ENCODE data around the gene RCC2. TPM values are rescaled to one million over a fixed set of nuclear protein-coding genes. Genes with fewer than 3 reads are reported as not detected.

RCC2 gene
- total RNA-seq, 1 experiment from 2014 or later = 82.7 TPM

- no peak overlapping the region for H3K4me3 ChIP-seq (ENCODE audit: low read length)
- peaks cover 4% of the 10 kb centered on the region for H3K4me1 ChIP-seq (ENCODE audit: insufficient read depth, low read length)
- no peaks in the 10 kb centered on the region for H3K36me3 ChIP-seq (ENCODE audit: low read depth, low read length)
- no peaks in the 10 kb centered on the region for H3K9me2 ChIP-seq (replicated peaks; ENCODE audit: low read length)
- intact Hi-C loops (cut with micrococcal nuclease) = no loop called here
- DNase-seq = no peak
- no peaks in the 10 kb centered on the region for H3K9me3 ChIP-seq (ENCODE audit: low read length)
- no peak for ATAC-seq
- BruUV-seq (replicated peaks) = no TSS peak
- H3K9ac ChIP-seq (ENCODE audit: low read length) = no peak overlapping the region
- no peaks in the 10 kb centered on the region for H3F3A ChIP-seq (ENCODE audit: low read length, unreplicated experiment)
- no peaks in the 10 kb centered on the region for H3K27me3 ChIP-seq (ENCODE audit: low read length)
- no peak overlapping the region for H2AFZ ChIP-seq (ENCODE audit: low read length)
- no peaks in the 10 kb centered on the region for H3K79me2 ChIP-seq (ENCODE audit: low read length)
- no peaks in the 10 kb centered on the region for H4K20me1 ChIP-seq (ENCODE audit: low read length)
- no peak overlapping the region for H3K4me2 ChIP-seq (ENCODE audit: low read length)
- POLR2A ChIA-PET (ENCODE audit: unreplicated experiment) = no interaction called here
- no peak overlapping the region for H3K27ac ChIP-seq (ENCODE audit: low read length)
- TF ChIP-seq EZH2phosphoT487 (IDR thresholded peaks at IDR 0.05; ENCODE audit: borderline replicate concordance, low read length) (no peak), CTCF (conservative IDR thresholded peaks at IDR 0.05; ENCODE audit: low read depth, low read length) (no peak), EZH2 (IDR thresholded peaks at IDR 0.05; ENCODE audit: low read length, unreplicated experiment) (no peak)
- CTCF ChIA-PET = no interaction called here
Observed at GRCh38 chr1:17363771-17364170, 75.7 kb downstream of the RCC2 start.

- Histone ChIP-seq H3K4me2 (ENCODE audit: low read length) (no peak overlapping the region), H3K9ac (ENCODE audit: low read length) (no peak overlapping the region), H3F3A (ENCODE audit: low read length, unreplicated experiment) (no peaks in the 10 kb centered on the region), H3K27ac (ENCODE audit: low read length) (no peak overlapping the region), H3K9me2 (replicated peaks; ENCODE audit: low read length) (no peaks in the 10 kb centered on the region), H3K9me3 (ENCODE audit: low read length) (no peaks in the 10 kb centered on the region), H2AFZ (ENCODE audit: low read length) (no peak overlapping the region), H4K20me1 (ENCODE audit: low read length) (no peaks in the 10 kb centered on the region), H3K27me3 (ENCODE audit: low read length) (no peaks in the 10 kb centered on the region), H3K36me3 (ENCODE audit: low read depth, low read length) (no peaks in the 10 kb centered on the region), H3K4me1 (ENCODE audit: insufficient read depth, low read length) (no peaks in the 10 kb centered on the region), H3K4me3 (ENCODE audit: low read length) (no peak overlapping the region), H3K79me2 (ENCODE audit: low read length) (no peaks in the 10 kb centered on the region)
- TF ChIP-seq CTCF (conservative IDR thresholded peaks at IDR 0.05; ENCODE audit: low read depth, low read length) (no peak), EZH2 (IDR thresholded peaks at IDR 0.05; ENCODE audit: low read length, unreplicated experiment) (no peak), EZH2phosphoT487 (IDR thresholded peaks at IDR 0.05; ENCODE audit: borderline replicate concordance, low read length) (no peak)
- intact Hi-C loops (cut with micrococcal nuclease) = no loop called here
- CTCF ChIA-PET = no interaction called here
- POLR2A ChIA-PET (ENCODE audit: unreplicated experiment) = no interaction called here
- no peak for ATAC-seq
- no TSS peak for BruUV-seq (replicated peaks)
- no peak for DNase-seq
Observed at GRCh38 chr1:17363351-17363750, 76.1 kb downstream of the RCC2 start.

- no peak for DNase-seq
- BruUV-seq (replicated peaks) = no TSS peak
- Histone ChIP-seq H3K27ac (ENCODE audit: low read length) (no peak overlapping the region), H3K4me3 (ENCODE audit: low read length) (no peak overlapping the region), H3K9me2 (replicated peaks; ENCODE audit: low read length) (no peaks in the 10 kb centered on the region), H3K27me3 (ENCODE audit: low read length) (no peaks in the 10 kb centered on the region), H3K79me2 (ENCODE audit: low read length) (no peaks in the 10 kb centered on the region), H3K36me3 (ENCODE audit: low read depth, low read length) (no peaks in the 10 kb centered on the region), H2AFZ (ENCODE audit: low read length) (no peak overlapping the region), H3K4me2 (ENCODE audit: low read length) (no peak overlapping the region), H3K4me1 (ENCODE audit: insufficient read depth, low read length) (no peaks in the 10 kb centered on the region), H4K20me1 (ENCODE audit: low read length) (no peaks in the 10 kb centered on the region), H3K9ac (ENCODE audit: low read length) (no peak overlapping the region), H3F3A (ENCODE audit: low read length, unreplicated experiment) (no peaks in the 10 kb centered on the region), H3K9me3 (ENCODE audit: low read length) (no peaks in the 10 kb centered on the region)
- TF ChIP-seq EZH2phosphoT487 (IDR thresholded peaks at IDR 0.05; ENCODE audit: borderline replicate concordance, low read length) = no peak
- TF ChIP-seq CTCF (conservative IDR thresholded peaks at IDR 0.05; ENCODE audit: low read depth, low read length) = no peak
- no peak for TF ChIP-seq EZH2 (IDR thresholded peaks at IDR 0.05; ENCODE audit: low read length, unreplicated experiment)
- no peak for ATAC-seq
- intact Hi-C loops (cut with micrococcal nuclease) = no loop called here
- ChIA-PET POLR2A (ENCODE audit: unreplicated experiment) (no interaction called here), CTCF (no interaction called here)
Observed at GRCh38 chr1:17361687-17362086, 77.8 kb downstream of the RCC2 start.

All from PC-3 (cell line).